GM23338 (cell line): Measurements from ENCODE around the gene TBX10. TPM values are rescaled to one million over a fixed set of nuclear protein-coding genes. Genes with fewer than 3 reads are reported as not detected.

Source experiments
- ATAC-seq: fragments of 200-7000 bp; cut with Tn5 transposase; 3 replicates; pipeline ENCODE4 v1.9.1; 2020
- DNase-seq: peaks from one replicate; pipeline ENCODE4 v3.0.0-alpha.2; 2015; ENCODE audit warnings: low spot score
- H2AFZ ChIP-seq: fragments of 200-600 bp; sonication (generic); 2 replicates; pipeline ENCODE4 v1.8.0; 2016; ENCODE audit warnings: antibody characterized with exemption, mild to moderate bottlenecking, moderate library complexity
- H3F3A ChIP-seq: fragments of 200-600 bp; sonication (generic); replicated peaks from 2 replicates; pipeline ENCODE4 v1.8.0; 2017; ENCODE audit warnings: antibody characterized with exemption, mixed run types, low read depth
- H3K27ac ChIP-seq: fragments of 200-600 bp; sonication (generic); 2 replicates; pipeline ENCODE4 v1.6.1; 2016; ENCODE audit warnings: low read depth
- H3K27me3 ChIP-seq: fragments of 200-600 bp; sonication (generic); 2 replicates; pipeline ENCODE4 v1.8.0; 2016; ENCODE audit warnings: mild to moderate bottlenecking, mixed run types, moderate library complexity; ENCODE audit not compliant: insufficient read depth
- H3K36me3 ChIP-seq: fragments of 200-600 bp; sonication (generic); 2 replicates; pipeline ENCODE4 v1.8.0; 2016; ENCODE audit warnings: mild to moderate bottlenecking; ENCODE audit not compliant: insufficient read depth
- H3K4me1 ChIP-seq: fragments of 200-600 bp; sonication (generic); 2 replicates; pipeline ENCODE4 v1.8.0; 2016; ENCODE audit warnings: mild to moderate bottlenecking, moderate library complexity; ENCODE audit not compliant: insufficient read depth
- H3K4me2 ChIP-seq: fragments of 200-600 bp; sonication (generic); 2 replicates; pipeline ENCODE4 v1.7.1; 2017; ENCODE audit warnings: mixed run types
- H3K4me3 ChIP-seq: fragments of 200-600 bp; sonication (generic); 2 replicates; pipeline ENCODE4 v1.6.1; 2016; ENCODE audit warnings: mixed run types
- H3K79me2 ChIP-seq: fragments of 200-600 bp; sonication (generic); replicated peaks from 2 replicates; pipeline ENCODE4 v1.8.0; 2017; ENCODE audit warnings: mild to moderate bottlenecking; ENCODE audit not compliant: insufficient read depth
- H3K9me2 ChIP-seq: fragments of 200-600 bp; sonication (generic); 2 replicates; pipeline ENCODE4 v1.8.0; 2017; ENCODE audit not compliant: insufficient read depth
- H4K20me1 ChIP-seq: fragments of 200-600 bp; sonication (generic); replicated peaks from 2 replicates; pipeline ENCODE4 v1.8.0; 2017; ENCODE audit warnings: mild to moderate bottlenecking; ENCODE audit not compliant: insufficient read depth
- H3K27ac Mint-ChIP-seq: 2 replicates; pipeline ENCODE4 v1.8.0; 2020; ENCODE audit warnings: inconsistent platforms, mild to moderate bottlenecking, moderate library complexity, mixed read lengths
- H3K27me3 Mint-ChIP-seq: 3 replicates; pipeline ENCODE4 v1.8.0; 2022; ENCODE audit warnings: low read depth, mild to moderate bottlenecking, moderate library complexity, mixed read lengths, inconsistent platforms; ENCODE audit not compliant: insufficient read depth, poor library complexity
- H3K36me3 Mint-ChIP-seq: 3 replicates; pipeline ENCODE4 v1.8.0; 2021; ENCODE audit warnings: low read depth, mild to moderate bottlenecking, inconsistent platforms, moderate library complexity, mixed read lengths
- H3K4me1 Mint-ChIP-seq: 3 replicates; pipeline ENCODE4 v1.8.0; 2020; ENCODE audit warnings: mild to moderate bottlenecking, inconsistent platforms, mixed read lengths
- H3K4me3 Mint-ChIP-seq: 3 replicates; pipeline ENCODE4 v1.8.0; 2021; ENCODE audit warnings: moderate library complexity, mild to moderate bottlenecking, inconsistent platforms, mixed read lengths
- H3K9me3 Mint-ChIP-seq: 3 replicates; pipeline ENCODE4 v1.8.0; 2020; ENCODE audit warnings: moderate library complexity, mild to moderate bottlenecking, inconsistent platforms, mixed read lengths
- EZH2 ChIP-seq: fragments of 200-600 bp; sonication (generic); IDR thresholded peaks from one replicate; pipeline ENCODE4 v1.8.0; 2017; ENCODE audit warnings: antibody characterized with exemption, mild to moderate bottlenecking, low read depth; ENCODE audit not compliant: unreplicated experiment
- JUNB ChIP-seq: IDR thresholded peaks from one replicate; pipeline ENCODE4 v1.6.1; 2016; ENCODE audit warnings: antibody characterized with exemption; ENCODE audit not compliant: unreplicated experiment
- NANOG ChIP-seq: IDR thresholded peaks from 2 replicates; pipeline ENCODE4 v1.6.1; 2016; ENCODE audit warnings: antibody characterized with exemption, borderline replicate concordance
- ZNF114 ChIP-seq: fragments of 250-450 bp; sonication (Bioruptor Pico); IDR thresholded peaks from 2 replicates; pipeline ENCODE4 v1.5.0; 2020; ENCODE audit warnings: mild to moderate bottlenecking, moderate library complexity
- polyA plus RNA-seq: library from polyadenylated mRNA; unstranded; fragments of >200 nt; fragmentation: Nextera tagmentation; extraction: Ambion mirVana; gene quantifications from 2 replicates; pipeline ENCODE4 v1.2.1, GENCODE V29; 2016
- total RNA-seq: library from RNA; depleted of rRNA; stranded (reverse); fragments of >200 nt; shearing (Covaris generic); gene quantifications from 2 replicates; pipeline ENCODE4 v1.2.3, GENCODE V29; 2014
- TF ChIP-seq, protein P1 (sequence below): fragments of 250-450 bp; sonication (Bioruptor Pico); IDR thresholded peaks from 2 replicates; pipeline ENCODE4 v1.5.0; 2020; ENCODE audit warnings: mild to moderate bottlenecking, moderate library complexity
- TF ChIP-seq, protein P2 (sequence below): IDR thresholded peaks from one replicate; pipeline ENCODE4 v1.6.1; 2018; ENCODE audit warnings: antibody characterized with exemption; ENCODE audit not compliant: unreplicated experiment
- TF ChIP-seq, protein P3 (sequence below), 2 experiments: fragments of 200-600 bp in 1 of 2; sonication (generic) in 1 of 2; conservative IDR thresholded peaks; 2 replicates each; pipeline versions ENCODE4 v1.5.1 to v1.6.1; 2016 to 2017; ENCODE audit warnings: antibody characterized with exemption in 2 of 2, low read depth in 2 of 2, mild to moderate bottlenecking in 2 of 2, moderate library complexity in 1 of 2

The TBX10 gene
- total and polyA plus RNA-seq, 2 experiments from 2014 or later = 0.10 TPM; not detected in 1

DNA sequence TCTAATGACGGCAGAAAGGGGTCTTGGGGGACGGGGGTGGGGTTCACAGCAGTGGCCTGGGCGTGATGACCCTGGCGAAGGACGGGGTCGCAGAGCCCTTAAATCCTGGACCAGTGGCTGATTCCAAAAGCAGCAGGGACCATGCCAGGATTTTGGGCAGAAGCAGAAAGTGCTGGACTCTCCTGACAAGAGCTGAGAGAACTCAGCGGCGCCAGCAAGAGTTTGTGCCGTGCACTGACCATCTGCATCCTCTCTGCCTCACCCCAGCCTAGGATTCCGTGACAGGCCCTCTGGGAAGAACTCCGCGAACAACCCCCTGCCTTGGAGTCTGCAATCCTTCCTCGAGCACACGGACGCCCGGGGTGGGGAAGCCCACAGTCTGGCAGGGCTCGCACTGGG lies 33.5 kb downstream of the TBX10 start (continued):
- TF ChIP-seq, protein P1, sequence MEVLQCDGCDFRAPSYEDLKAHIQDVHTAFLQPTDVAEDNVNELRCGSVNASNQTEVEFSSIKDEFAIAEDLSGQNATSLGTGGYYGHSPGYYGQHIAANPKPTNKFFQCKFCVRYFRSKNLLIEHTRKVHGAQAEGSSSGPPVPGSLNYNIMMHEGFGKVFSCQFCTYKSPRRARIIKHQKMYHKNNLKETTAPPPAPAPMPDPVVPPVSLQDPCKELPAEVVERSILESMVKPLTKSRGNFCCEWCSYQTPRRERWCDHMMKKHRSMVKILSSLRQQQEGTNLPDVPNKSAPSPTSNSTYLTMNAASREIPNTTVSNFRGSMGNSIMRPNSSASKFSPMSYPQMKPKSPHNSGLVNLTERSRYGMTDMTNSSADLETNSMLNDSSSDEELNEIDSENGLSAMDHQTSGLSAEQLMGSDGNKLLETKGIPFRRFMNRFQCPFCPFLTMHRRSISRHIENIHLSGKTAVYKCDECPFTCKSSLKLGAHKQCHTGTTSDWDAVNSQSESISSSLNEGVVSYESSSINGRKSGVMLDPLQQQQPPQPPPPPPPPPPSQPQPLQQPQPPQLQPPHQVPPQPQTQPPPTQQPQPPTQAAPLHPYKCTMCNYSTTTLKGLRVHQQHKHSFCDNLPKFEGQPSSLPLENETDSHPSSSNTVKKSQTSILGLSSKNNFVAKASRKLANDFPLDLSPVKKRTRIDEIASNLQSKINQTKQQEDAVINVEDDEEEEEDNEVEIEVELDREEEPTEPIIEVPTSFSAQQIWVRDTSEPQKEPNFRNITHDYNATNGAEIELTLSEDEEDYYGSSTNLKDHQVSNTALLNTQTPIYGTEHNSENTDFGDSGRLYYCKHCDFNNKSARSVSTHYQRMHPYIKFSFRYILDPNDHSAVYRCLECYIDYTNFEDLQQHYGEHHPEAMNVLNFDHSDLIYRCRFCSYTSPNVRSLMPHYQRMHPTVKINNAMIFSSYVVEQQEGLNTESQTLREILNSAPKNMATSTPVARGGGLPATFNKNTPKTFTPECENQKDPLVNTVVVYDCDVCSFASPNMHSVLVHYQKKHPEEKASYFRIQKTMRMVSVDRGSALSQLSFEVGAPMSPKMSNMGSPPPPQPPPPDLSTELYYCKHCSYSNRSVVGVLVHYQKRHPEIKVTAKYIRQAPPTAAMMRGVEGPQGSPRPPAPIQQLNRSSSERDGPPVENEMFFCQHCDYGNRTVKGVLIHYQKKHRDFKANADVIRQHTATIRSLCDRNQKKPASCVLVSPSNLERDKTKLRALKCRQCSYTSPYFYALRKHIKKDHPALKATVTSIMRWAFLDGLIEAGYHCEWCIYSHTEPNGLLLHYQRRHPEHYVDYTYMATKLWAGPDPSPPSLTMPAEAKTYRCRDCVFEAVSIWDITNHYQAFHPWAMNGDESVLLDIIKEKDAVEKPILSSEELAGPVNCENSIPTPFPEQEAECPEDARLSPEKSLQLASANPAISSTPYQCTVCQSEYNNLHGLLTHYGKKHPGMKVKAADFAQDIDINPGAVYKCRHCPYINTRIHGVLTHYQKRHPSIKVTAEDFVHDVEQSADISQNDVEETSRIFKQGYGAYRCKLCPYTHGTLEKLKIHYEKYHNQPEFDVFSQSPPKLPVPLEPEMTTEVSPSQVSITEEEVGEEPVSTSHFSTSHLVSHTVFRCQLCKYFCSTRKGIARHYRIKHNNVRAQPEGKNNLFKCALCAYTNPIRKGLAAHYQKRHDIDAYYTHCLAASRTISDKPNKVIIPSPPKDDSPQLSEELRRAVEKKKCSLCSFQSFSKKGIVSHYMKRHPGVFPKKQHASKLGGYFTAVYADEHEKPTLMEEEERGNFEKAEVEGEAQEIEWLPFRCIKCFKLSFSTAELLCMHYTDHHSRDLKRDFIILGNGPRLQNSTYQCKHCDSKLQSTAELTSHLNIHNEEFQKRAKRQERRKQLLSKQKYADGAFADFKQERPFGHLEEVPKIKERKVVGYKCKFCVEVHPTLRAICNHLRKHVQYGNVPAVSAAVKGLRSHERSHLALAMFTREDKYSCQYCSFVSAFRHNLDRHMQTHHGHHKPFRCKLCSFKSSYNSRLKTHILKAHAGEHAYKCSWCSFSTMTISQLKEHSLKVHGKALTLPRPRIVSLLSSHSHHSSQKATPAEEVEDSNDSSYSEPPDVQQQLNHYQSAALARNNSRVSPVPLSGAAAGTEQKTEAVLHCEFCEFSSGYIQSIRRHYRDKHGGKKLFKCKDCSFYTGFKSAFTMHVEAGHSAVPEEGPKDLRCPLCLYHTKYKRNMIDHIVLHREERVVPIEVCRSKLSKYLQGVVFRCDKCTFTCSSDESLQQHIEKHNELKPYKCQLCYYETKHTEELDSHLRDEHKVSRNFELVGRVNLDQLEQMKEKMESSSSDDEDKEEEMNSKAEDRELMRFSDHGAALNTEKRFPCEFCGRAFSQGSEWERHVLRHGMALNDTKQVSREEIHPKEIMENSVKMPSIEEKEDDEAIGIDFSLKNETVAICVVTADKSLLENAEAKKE (CRISPR knock-in tag) = no peak
- TF ChIP-seq NANOG (no peak), ZNF114 (no peak)
- TF ChIP-seq, protein P2, sequence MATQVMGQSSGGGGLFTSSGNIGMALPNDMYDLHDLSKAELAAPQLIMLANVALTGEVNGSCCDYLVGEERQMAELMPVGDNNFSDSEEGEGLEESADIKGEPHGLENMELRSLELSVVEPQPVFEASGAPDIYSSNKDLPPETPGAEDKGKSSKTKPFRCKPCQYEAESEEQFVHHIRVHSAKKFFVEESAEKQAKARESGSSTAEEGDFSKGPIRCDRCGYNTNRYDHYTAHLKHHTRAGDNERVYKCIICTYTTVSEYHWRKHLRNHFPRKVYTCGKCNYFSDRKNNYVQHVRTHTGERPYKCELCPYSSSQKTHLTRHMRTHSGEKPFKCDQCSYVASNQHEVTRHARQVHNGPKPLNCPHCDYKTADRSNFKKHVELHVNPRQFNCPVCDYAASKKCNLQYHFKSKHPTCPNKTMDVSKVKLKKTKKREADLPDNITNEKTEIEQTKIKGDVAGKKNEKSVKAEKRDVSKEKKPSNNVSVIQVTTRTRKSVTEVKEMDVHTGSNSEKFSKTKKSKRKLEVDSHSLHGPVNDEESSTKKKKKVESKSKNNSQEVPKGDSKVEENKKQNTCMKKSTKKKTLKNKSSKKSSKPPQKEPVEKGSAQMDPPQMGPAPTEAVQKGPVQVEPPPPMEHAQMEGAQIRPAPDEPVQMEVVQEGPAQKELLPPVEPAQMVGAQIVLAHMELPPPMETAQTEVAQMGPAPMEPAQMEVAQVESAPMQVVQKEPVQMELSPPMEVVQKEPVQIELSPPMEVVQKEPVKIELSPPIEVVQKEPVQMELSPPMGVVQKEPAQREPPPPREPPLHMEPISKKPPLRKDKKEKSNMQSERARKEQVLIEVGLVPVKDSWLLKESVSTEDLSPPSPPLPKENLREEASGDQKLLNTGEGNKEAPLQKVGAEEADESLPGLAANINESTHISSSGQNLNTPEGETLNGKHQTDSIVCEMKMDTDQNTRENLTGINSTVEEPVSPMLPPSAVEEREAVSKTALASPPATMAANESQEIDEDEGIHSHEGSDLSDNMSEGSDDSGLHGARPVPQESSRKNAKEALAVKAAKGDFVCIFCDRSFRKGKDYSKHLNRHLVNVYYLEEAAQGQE = no peak

DNA sequence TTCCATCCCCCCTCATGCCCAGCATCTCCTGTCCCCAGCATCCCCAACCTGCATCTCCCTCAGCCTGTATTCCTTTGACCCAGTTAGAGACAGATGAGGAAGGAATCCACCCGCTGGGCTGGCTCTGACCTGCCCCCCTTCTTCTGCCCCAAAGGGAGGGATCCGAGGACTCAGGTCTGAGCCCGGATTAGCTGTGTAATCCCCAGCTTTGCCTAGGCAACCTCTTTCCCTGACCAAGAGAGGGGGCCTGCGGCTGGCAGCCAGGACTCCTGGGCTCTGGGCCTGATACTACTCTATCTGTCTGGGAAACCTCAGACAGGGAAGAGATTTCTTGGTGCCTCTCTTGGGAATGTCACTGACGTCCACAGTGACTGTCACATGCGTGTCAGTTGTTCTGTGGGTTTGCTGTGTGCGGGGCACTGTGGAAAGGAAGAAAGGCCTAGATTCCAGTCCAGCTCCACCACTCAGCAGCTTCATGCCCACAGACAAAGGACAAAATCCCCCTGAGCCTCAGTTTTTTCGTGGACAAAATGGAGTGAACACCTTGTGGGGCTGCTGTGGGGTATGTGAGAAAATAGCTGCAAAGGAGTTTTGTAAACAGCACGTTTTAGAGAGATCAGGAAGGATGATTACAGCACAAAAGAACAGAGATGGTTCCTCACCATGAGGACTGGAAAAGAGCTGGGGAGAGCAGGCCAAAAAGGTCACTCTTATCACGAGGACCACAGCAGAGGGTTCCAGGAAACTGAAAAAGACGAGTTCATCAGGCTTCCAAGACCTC lies 34.1 kb downstream of the TBX10 start:
- peaks cover 4% of the 10 kb centered on the region; the same call in 2 of the 3 replicates for H3K9me3 Mint-ChIP-seq
- H3K27me3 Mint-ChIP-seq = peaks cover 1% of the 10 kb centered on the region
- H3K36me3 ChIP-seq = no peaks in the 10 kb centered on the region
- H3K4me3 ChIP-seq = no peak overlapping the region
- no peaks in the 10 kb centered on the region for H3K9me2 ChIP-seq
- no peak for DNase-seq
- 0 out of 2 replicates have a peak, but pooled peaks cover 6% of the 10 kb centered on the region for H3F3A ChIP-seq
- peak overlapping the region; percentile 91 for H3K4me3 Mint-ChIP-seq
- no peak overlapping the region for H3K27ac ChIP-seq
- H3K4me1 Mint-ChIP-seq = peaks cover 21% of the 10 kb centered on the region
- no peaks in the 10 kb centered on the region for H3K27me3 ChIP-seq
- H2AFZ ChIP-seq = no peak overlapping the region
- H4K20me1 ChIP-seq = no peaks in the 10 kb centered on the region
- peak; percentile 33 for ATAC-seq
- peaks cover 27% of the 10 kb centered on the region for H3K4me1 ChIP-seq
- peaks cover 9% of the 10 kb centered on the region; the same call in 1 of the 2 replicates for H3K79me2 ChIP-seq
- H3K27ac Mint-ChIP-seq = no peak overlapping the region
- peaks cover 18% of the 10 kb centered on the region for H3K36me3 Mint-ChIP-seq
- H3K4me2 ChIP-seq = peak overlapping the region; percentile 93
- TF ChIP-seq, protein P3, sequence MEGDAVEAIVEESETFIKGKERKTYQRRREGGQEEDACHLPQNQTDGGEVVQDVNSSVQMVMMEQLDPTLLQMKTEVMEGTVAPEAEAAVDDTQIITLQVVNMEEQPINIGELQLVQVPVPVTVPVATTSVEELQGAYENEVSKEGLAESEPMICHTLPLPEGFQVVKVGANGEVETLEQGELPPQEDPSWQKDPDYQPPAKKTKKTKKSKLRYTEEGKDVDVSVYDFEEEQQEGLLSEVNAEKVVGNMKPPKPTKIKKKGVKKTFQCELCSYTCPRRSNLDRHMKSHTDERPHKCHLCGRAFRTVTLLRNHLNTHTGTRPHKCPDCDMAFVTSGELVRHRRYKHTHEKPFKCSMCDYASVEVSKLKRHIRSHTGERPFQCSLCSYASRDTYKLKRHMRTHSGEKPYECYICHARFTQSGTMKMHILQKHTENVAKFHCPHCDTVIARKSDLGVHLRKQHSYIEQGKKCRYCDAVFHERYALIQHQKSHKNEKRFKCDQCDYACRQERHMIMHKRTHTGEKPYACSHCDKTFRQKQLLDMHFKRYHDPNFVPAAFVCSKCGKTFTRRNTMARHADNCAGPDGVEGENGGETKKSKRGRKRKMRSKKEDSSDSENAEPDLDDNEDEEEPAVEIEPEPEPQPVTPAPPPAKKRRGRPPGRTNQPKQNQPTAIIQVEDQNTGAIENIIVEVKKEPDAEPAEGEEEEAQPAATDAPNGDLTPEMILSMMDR (conservative IDR thresholded peaks at IDR 0.05; ENCODE audit: low read depth in 2 of 2) = no peak
- TF ChIP-seq EZH2 (no peak), ZNF114 (no peak), JUNB (no peak)
- TF ChIP-seq, protein P2 = no peak
